HCT116 (cell line): ENCODE data around the gene PITPNC1. TPM values are rescaled to one million over a fixed set of nuclear protein-coding genes. Genes with fewer than 3 reads are reported as not detected.

ENCODE experiments used
- ATAC-seq: fragments of 200-7000 bp; cut with Tn5 transposase; 2 replicates; pipeline ENCODE4 v1.9.1; 2020; ENCODE audit warnings: mild to moderate bottlenecking, moderate library complexity
- BruUV-seq: library from RNA; stranded (reverse); fragments of 400-500 nt; replicated peaks from 2 replicates; lab custom pipeline; 2021; lab: Mats Ljungman, UMichigan
- CTCF ChIA-PET: fragments of 300-600 bp; sonication (Branson Sonifier 250); formaldehyde crosslinking; loops from one replicate; lab custom pipeline; 2021; ENCODE audit warnings: antibody characterized with exemption; lab: Charles Lee
- POLR2A ChIA-PET: fragments of 300-600, 350-600 bp; sonication (Branson Sonifier 250); formaldehyde crosslinking; loops from one replicate; lab custom pipeline; 2021; ENCODE audit warnings: antibody characterized with exemption; lab: Charles Lee
- RAD21 ChIA-PET, 2 experiments: fragments of 300-600 bp; sonication (Branson Sonifier 250); formaldehyde crosslinking; loops; one replicate each; lab custom pipeline; 2023; ENCODE audit warnings: low total read pairs in 2 of 2; ENCODE audit not compliant: uncharacterized antibody in 2 of 2, unreplicated experiment in 2 of 2, low non-redundant PET in 1 of 2; lab: Charles Lee
- DNase-seq: peaks from one replicate; pipeline ENCODE4 v3.0.0-alpha.2; 2010; ENCODE audit warnings: low read depth, low spot score
- H2AFZ ChIP-seq: fragments of 200-600 bp; shearing (Covaris generic), sonication (generic); 2 replicates; pipeline ENCODE4 v1.6.1; 2017; ENCODE audit warnings: low read depth, mixed run types, mixed read lengths, antibody characterized with exemption, low read length; ENCODE audit not compliant: poor library complexity, severe bottlenecking
- H3K27ac ChIP-seq: 2 replicates; pipeline ENCODE4 v1.5.1; 2012; ENCODE audit warnings: low read depth, low read length
- H3K27me3 ChIP-seq: fragments of 200-600 bp; sonication (generic); 2 replicates; pipeline ENCODE4 v1.6.1; 2016; ENCODE audit warnings: mixed run types, low read length, mixed read lengths; ENCODE audit not compliant: insufficient read depth
- H3K36me3 ChIP-seq, 2 experiments: fragments of 200-500 bp in 1 of 2; fragments of 200-600 bp in 1 of 2; sonication (Bioruptor generic) in 1 of 2; sonication (generic) in 1 of 2; 2 replicates each; pipeline versions ENCODE4 v1.5.1 to v1.6.1; 2014 to 2016; ENCODE audit warnings: low read length in 2 of 2, inconsistent platforms in 1 of 2, mixed read lengths in 1 of 2, mixed run types in 1 of 2; ENCODE audit not compliant: insufficient read depth in 2 of 2, control insufficient read depth in 1 of 2
- H3K4me1 ChIP-seq, 2 experiments: fragments of 200-600 bp in 1 of 2; sonication (generic) in 1 of 2; 2 replicates each; pipeline versions ENCODE4 v1.5.1 to v1.6.1; 2012 to 2017; ENCODE audit warnings: low read length in 2 of 2, inconsistent platforms in 1 of 2, mild to moderate bottlenecking in 1 of 2, mixed read lengths in 1 of 2, mixed run types in 1 of 2, moderate library complexity in 1 of 2; ENCODE audit not compliant: insufficient read depth in 2 of 2, control insufficient read depth in 1 of 2
- H3K4me2 ChIP-seq: fragments of 200-600 bp; sonication (generic); 2 replicates; pipeline ENCODE4 v1.6.1; 2017; ENCODE audit warnings: mixed run types, low read length, mixed read lengths
- H3K4me3 ChIP-seq, 2 experiments: fragments of 200-600 bp in 1 of 2; sonication (generic) in 1 of 2; replicated peaks in 1 of 2; 2 replicates each; pipeline ENCODE4 v1.5.1; 2011 to 2016; ENCODE audit warnings: low read length in 2 of 2, control low read depth in 1 of 2, low read depth in 1 of 2, mild to moderate bottlenecking in 1 of 2, mixed read lengths in 1 of 2, mixed run types in 1 of 2
- H3K79me2 ChIP-seq: fragments of 200-600 bp; sonication (generic); 2 replicates; pipeline ENCODE4 v1.6.1; 2017; ENCODE audit warnings: mild to moderate bottlenecking, mixed run types, low read length, moderate library complexity, mixed read lengths; ENCODE audit not compliant: insufficient read depth
- H3K9ac ChIP-seq: fragments of 200-600 bp; sonication (generic); 2 replicates; pipeline ENCODE4 v1.6.1; 2016; ENCODE audit warnings: low read length, mixed read lengths
- H3K9me2 ChIP-seq: fragments of 200-600 bp; sonication (generic), shearing (Covaris generic); 2 replicates; pipeline ENCODE4 v1.6.1; 2017; ENCODE audit warnings: mixed run types, mild to moderate bottlenecking, moderate library complexity; ENCODE audit not compliant: insufficient read depth
- H3K9me3 ChIP-seq, 2 experiments: fragments of 200-500 bp in 1 of 2; fragments of 200-600 bp in 1 of 2; sonication (Bioruptor generic) in 1 of 2; sonication (generic) in 1 of 2; 2 replicates each; pipeline ENCODE4 v1.6.1; 2014 to 2017; ENCODE audit warnings: low read length in 2 of 2, mixed read lengths in 2 of 2, inconsistent platforms in 1 of 2, low read depth in 1 of 2, mild to moderate bottlenecking in 1 of 2, mixed run types in 1 of 2, moderate library complexity in 1 of 2; ENCODE audit not compliant: control insufficient read depth in 1 of 2, insufficient read depth in 1 of 2
- H4K20me1 ChIP-seq: fragments of 200-600 bp; sonication (generic), shearing (Covaris generic); 2 replicates; pipeline ENCODE4 v1.6.1; 2017; ENCODE audit warnings: mixed run types, mild to moderate bottlenecking, moderate library complexity; ENCODE audit not compliant: insufficient read depth
- CBX3 ChIP-seq: IDR thresholded peaks from 2 replicates; pipeline ENCODE4 v1.6.1; 2012; ENCODE audit warnings: low read depth
- EGR1 ChIP-seq: IDR thresholded peaks from 2 replicates; pipeline ENCODE4 v1.6.1; 2012; ENCODE audit warnings: low read depth
- ELF1 ChIP-seq: IDR thresholded peaks from 2 replicates; pipeline ENCODE4 v1.6.1; 2012; ENCODE audit warnings: low read depth, borderline replicate concordance
- EZH2phosphoT487 ChIP-seq: fragments of 200-600 bp; IDR thresholded peaks from 2 replicates; pipeline ENCODE4 v1.6.1; 2018; ENCODE audit warnings: antibody characterized with exemption, borderline replicate concordance
- FOSL1 ChIP-seq: IDR thresholded peaks from 2 replicates; pipeline ENCODE4 v1.6.1; 2012; ENCODE audit warnings: low read depth
- JUND ChIP-seq: IDR thresholded peaks from 2 replicates; pipeline ENCODE4 v1.6.1; 2012
- POLR2AphosphoS5 ChIP-seq: IDR thresholded peaks from 2 replicates; pipeline ENCODE4 v1.6.1; 2011; ENCODE audit warnings: mild to moderate bottlenecking, low read depth, low read length, moderate library complexity
- RAD21 ChIP-seq: IDR thresholded peaks from 2 replicates; pipeline ENCODE4 v1.6.1; 2012; ENCODE audit warnings: low read depth, mild to moderate bottlenecking
- SIN3A ChIP-seq: IDR thresholded peaks from 2 replicates; pipeline ENCODE4 v1.6.1; 2012; ENCODE audit warnings: low read depth
- SP1 ChIP-seq: IDR thresholded peaks from 2 replicates; pipeline ENCODE4 v1.6.1; 2012; ENCODE audit warnings: low read depth
- SRF ChIP-seq: IDR thresholded peaks from 2 replicates; pipeline ENCODE4 v1.6.1; 2012; ENCODE audit warnings: low read depth
- YY1 ChIP-seq: IDR thresholded peaks from 2 replicates; pipeline ENCODE4 v1.6.1; 2011; ENCODE audit warnings: low read length, low read depth, moderate library complexity, mild to moderate bottlenecking; ENCODE audit not compliant: insufficient replicate concordance; ENCODE audit errors: extremely low read depth
- ZFX ChIP-seq: fragments of 450-650 bp; IDR thresholded peaks from 2 replicates; pipeline ENCODE4 v1.6.1; 2017
- ZNF274 ChIP-seq: fragments of 200-500 bp; sonication (Bioruptor generic); IDR thresholded peaks from 2 replicates; pipeline ENCODE4 v1.6.1; 2014; ENCODE audit warnings: mild to moderate bottlenecking, low read depth, low read length, inconsistent platforms
- intact Hi-C: fragments of 100-400 bp; cut with micrococcal nuclease; formaldehyde crosslinking; loops from 2 replicates; pipeline ENCODE4 v1.10.0; 2022
- total RNA-seq: library from RNA; stranded (reverse); gene quantifications from one replicate; pipeline ENCODE4 v1.2.1, GENCODE V29; 2021; ENCODE audit not compliant: unreplicated experiment
- TF ChIP-seq, protein P1 (sequence below): IDR thresholded peaks from 2 replicates; pipeline ENCODE4 v1.6.1; 2011; ENCODE audit warnings: mild to moderate bottlenecking, low read length, moderate library complexity; ENCODE audit not compliant: insufficient replicate concordance; ENCODE audit errors: extremely low read depth
- TF ChIP-seq, protein P2 (sequence below): IDR thresholded peaks from 2 replicates; pipeline ENCODE4 v1.6.1; 2012
- TF ChIP-seq, protein P3 (sequence below): IDR thresholded peaks from 2 replicates; pipeline ENCODE4 v1.6.1; 2012
- TF ChIP-seq, protein P4 (sequence below), 3 experiments: fragments of 200-600 bp in 1 of 3; sonication (generic) in 1 of 3; IDR thresholded peaks in 2 of 3; conservative IDR thresholded peaks in 1 of 3; 2 replicates each; pipeline ENCODE4 v1.5.1; 2012 to 2017; ENCODE audit warnings: low read depth in 2 of 3, low read length in 2 of 3, antibody characterized with exemption in 1 of 3, borderline replicate concordance in 1 of 3, control low read depth in 1 of 3, mild to moderate bottlenecking in 1 of 3, mixed read lengths in 1 of 3, mixed run types in 1 of 3, moderate library complexity in 1 of 3; ENCODE audit not compliant: insufficient read depth in 1 of 3

PITPNC1 gene
- total RNA-seq, 1 experiment from 2014 or later = 41.9 TPM

DNA sequence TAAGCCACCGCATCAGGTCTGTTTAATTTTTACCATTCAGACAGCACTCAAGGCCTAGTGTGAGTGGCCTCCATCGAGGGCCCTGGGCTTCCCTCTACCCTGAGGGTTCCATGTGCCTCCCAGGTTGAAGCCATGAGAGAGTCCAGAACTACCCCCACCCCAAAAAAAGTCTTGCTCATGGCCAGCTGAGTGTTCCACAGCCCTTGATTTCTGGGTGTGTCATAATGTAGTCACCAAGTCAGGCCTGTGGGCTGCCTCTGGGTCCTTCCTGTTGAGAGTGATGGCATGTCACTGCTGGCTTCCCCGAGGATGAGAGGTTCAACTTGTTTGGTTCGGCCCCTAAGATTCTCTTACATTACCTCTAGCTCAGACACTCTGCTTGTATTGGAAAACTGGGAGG lies 100.6 kb downstream of the PITPNC1 start (continued):
- TF ChIP-seq, protein P1, sequence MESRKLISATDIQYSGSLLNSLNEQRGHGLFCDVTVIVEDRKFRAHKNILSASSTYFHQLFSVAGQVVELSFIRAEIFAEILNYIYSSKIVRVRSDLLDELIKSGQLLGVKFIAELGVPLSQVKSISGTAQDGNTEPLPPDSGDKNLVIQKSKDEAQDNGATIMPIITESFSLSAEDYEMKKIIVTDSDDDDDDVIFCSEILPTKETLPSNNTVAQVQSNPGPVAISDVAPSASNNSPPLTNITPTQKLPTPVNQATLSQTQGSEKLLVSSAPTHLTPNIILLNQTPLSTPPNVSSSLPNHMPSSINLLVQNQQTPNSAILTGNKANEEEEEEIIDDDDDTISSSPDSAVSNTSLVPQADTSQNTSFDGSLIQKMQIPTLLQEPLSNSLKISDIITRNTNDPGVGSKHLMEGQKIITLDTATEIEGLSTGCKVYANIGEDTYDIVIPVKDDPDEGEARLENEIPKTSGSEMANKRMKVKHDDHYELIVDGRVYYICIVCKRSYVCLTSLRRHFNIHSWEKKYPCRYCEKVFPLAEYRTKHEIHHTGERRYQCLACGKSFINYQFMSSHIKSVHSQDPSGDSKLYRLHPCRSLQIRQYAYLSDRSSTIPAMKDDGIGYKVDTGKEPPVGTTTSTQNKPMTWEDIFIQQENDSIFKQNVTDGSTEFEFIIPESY = no peak
- TF ChIP-seq POLR2AphosphoS5 (peak; percentile 56; the same call in 1 of the 2 replicates), ELF1 (no peak), CBX3 (0 out of 2 replicates have a peak, but pooled peaks have one; percentile 33), SIN3A (no peak), EZH2phosphoT487 (no peak), ZFX (no peak), RAD21 (0 out of 2 replicates have a peak, but pooled peaks have one; percentile 23), YY1 (no peak), JUND (peak; percentile 67), FOSL1 (peak; percentile 86), EGR1 (no peak)
- TF ChIP-seq, all 23 proteins: peak for 7

DNA sequence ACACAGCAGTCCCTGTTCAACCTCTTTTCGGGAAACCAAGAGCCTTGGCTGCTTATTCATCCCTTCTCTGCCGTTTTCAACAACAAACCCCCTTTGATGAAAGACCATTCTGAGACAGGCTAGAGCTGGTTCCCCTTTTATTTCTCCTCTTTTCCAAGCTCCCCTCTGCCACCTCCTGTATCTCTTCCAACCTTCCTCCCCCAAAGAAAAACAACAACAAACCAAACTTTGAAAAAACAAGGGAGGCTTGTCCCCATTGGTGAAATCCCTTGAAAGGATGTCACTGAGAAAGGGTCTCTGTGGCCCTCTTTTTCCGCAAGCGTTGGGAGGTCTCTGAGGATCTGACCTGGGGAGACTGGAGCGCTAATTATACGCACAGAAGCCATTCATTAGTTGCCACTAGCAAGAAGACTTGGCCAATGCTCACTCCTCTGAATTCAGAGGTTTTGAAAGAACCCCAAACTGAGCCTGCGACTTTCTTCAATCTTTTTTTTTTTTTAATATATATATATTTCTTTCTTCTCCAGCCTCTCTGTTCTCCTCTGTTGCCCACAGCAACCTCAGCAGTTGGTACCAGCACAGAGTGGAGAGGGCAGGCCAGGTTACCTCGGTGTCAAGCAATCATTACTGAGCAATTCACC lies 101.4 kb downstream of the PITPNC1 start:
- ATAC-seq (no peak), DNase-seq (no peak)
- Histone ChIP-seq H3K4me2 (peak overlapping the region; percentile 66), H3K9me3 (no peaks in the 10 kb centered on the region), H3K36me3 (no peaks in the 10 kb centered on the region), H3K4me1 (peaks cover 13 to 58% of the 10 kb centered on the region in 2 experiments), H3K27ac (no peak overlapping the region), H3K79me2 (peaks cover 26% of the 10 kb centered on the region; the same call in 1 of the 2 replicates), H3K27me3 (no peaks in the 10 kb centered on the region), H3K4me3 (no peak overlapping the region), H4K20me1 (no peaks in the 10 kb centered on the region), H3K9me2 (no peaks in the 10 kb centered on the region), H2AFZ (no peak overlapping the region), H3K9ac (peak overlapping the region; percentile 34)
- ChIA-PET POLR2A (no interaction called here), RAD21 (no interaction called here), CTCF (interaction anchor here (1.2 kb wide), 1 partner anchor 99 kb away, joined by 5 read pairs; no protein-coding TSS in a partner anchor)
- no TSS peak for BruUV-seq
- intact Hi-C loops = no loop called here
- no peak for TF ChIP-seq SRF
- TF ChIP-seq, protein P2, sequence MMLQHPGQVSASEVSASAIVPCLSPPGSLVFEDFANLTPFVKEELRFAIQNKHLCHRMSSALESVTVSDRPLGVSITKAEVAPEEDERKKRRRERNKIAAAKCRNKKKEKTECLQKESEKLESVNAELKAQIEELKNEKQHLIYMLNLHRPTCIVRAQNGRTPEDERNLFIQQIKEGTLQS = no peak
- TF ChIP-seq, protein P3, sequence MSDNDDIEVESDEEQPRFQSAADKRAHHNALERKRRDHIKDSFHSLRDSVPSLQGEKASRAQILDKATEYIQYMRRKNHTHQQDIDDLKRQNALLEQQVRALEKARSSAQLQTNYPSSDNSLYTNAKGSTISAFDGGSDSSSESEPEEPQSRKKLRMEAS = no peak
- TF ChIP-seq, protein P4, sequence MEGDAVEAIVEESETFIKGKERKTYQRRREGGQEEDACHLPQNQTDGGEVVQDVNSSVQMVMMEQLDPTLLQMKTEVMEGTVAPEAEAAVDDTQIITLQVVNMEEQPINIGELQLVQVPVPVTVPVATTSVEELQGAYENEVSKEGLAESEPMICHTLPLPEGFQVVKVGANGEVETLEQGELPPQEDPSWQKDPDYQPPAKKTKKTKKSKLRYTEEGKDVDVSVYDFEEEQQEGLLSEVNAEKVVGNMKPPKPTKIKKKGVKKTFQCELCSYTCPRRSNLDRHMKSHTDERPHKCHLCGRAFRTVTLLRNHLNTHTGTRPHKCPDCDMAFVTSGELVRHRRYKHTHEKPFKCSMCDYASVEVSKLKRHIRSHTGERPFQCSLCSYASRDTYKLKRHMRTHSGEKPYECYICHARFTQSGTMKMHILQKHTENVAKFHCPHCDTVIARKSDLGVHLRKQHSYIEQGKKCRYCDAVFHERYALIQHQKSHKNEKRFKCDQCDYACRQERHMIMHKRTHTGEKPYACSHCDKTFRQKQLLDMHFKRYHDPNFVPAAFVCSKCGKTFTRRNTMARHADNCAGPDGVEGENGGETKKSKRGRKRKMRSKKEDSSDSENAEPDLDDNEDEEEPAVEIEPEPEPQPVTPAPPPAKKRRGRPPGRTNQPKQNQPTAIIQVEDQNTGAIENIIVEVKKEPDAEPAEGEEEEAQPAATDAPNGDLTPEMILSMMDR (IDR thresholded peaks at IDR 0.05 in 2 of 3, conservative IDR thresholded peaks at IDR 0.05 in 1 of 3; ENCODE audit: borderline replicate concordance in 1 of 3, insufficient read depth in 1 of 3, low read depth in 2 of 3, low read length in 2 of 3) = no peak
- TF ChIP-seq ZNF274 = no peak
- TF ChIP-seq EZH2phosphoT487 = no peak
- no peak for TF ChIP-seq SP1
- TF ChIP-seq ELF1 = no peak
